IPS-NIHi11 (cell line): ENCODE data around the gene ZNF782.
"Not testable (repeated sequence)": the region's sequence is repeated elsewhere in the genome, so short reads cannot be mapped to it uniquely, and the experiment has no call there.

ENCODE experiments used
- DNase-seq: peaks from one replicate; pipeline ENCODE4 v3.0.0; 2012; ENCODE audit warnings: mixed read lengths, low spot score

Gene ZNF782

GRCh38 chr9:96853781-96854650 lies at the start of gene ZNF782:
TSS of gene ZNF782 (minus strand) at chr9:96854514. CDS start at chr9:96851961, 2,553 bp downstream.
- peak; percentile 92 for DNase-seq

DNA sequence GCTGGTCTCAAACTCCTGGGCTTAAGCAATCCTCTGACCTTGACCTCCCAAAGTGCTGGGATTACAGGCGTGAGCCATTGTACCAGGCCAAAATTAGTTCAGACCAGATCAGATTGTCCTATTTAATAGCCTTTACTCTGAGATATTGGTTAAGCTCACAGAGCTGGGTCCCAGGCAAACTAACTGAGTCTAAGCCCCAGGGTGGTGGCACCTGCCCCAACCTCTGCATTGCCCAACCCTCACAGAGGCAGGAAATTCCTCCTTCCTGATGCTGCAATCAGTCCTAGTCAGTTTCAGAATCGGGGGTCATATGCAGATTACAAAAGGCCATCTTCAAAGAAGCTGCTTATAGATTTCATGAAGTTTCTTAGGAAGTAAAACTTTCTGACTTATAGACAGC lies 45.7 kb upstream of the ZNF782 start:
- DNase-seq = not testable (repeated sequence)

DNA sequence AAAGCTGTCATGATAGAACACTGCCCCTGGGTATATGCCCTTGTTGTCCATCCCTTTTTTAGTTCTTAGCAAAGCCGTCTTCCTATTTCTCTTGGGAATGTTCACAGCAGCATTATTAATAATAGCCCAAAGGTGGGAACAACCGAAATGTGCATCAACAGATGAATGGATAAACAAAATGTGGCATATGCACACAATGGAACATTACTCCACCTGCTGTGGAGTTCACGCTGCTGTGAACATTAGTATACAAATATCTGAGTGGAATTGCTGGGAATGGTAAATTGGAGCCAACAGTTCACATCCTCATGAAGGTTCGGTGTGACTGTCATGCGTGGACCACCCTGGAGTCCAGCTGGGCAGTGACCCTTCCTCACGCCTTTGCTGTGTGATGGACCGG lies 37.8 kb upstream of the ZNF782 start:
- no peak for DNase-seq

DNA sequence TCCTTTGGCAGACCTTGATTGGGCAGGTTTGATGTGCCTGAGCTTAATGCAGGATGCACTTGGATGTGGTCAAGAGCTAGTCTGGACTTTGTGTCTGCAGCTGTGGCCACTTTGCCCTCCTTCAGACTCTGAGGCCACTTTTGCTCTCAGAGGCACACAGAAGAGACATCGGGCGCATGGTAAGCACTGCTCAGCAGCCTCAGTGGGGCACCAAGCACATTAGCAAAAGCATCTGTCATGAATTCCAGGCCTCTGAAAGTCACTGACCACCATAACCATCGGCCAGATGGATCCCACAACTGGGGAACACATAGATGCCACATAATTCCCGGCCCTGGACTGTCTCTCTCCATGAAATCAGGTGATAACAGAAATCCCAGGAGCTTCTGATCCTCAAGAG lies 34.3 kb upstream of the ZNF782 start:
- no peak for DNase-seq

DNA sequence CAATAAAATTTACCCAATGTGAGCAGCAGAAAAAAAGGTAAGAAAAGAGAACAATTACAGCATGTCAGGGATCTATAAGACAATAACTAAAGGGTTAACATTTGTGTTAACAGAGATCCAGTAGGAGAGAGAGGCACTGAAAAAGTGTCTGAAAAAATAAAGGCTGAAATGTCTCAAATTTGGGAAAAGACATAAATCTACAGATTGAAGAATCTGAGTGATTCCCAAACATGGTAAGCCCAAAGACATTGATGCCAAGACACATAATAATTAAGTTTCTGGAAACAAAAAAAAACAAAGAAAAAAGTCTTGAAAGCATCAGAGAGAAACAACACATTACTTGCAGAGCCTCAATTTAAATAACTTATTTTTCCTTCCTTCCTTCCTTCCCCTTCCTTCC lies 31.1 kb upstream of the ZNF782 start:
- DNase-seq = no peak

DNA sequence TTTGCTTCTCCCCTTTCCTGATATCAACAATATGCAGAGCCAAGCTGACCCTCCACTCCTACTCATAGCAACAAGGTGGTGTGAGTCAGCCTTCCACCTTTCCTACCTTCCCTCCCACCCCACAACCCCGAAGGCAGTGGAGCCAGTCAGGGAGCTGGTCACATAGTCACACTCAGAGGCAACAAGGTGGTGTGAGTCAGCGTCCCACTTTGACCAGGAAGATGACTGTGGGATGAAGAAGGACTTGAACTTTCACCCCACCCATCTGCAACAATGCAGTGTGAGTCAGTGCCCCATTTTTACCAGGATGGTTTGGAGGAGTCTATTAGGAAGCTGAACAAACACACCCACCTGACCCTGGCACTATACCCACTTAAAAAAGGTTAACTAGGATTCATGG lies 30.1 kb upstream of the ZNF782 start:
- DNase-seq = no peak

DNA sequence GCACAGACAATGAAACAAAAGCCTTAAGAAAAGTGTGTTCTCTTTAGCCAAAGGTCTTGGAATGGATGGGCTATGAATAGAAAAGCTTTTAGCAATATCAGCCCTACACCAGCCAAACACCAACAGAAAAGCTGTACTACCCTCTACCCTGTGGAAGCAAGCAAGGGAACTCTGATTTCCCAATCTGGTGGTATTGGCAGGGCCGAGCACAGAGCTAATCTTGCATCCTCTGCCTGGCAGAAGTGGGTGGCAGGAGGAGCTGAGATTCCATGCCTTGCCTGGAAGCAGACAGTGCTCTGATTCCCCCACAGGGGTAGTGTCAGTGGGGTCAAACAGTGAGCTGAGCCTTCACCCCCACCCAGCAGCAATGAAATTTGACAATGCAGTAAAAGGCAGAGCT lies 29.6 kb upstream of the ZNF782 start:
- DNase-seq = no peak

- DNase-seq = peak; percentile 52
Measured at GRCh38 chr9:96877269-96877668, 23.0 kb upstream of the ZNF782 start.

- DNase-seq = peak; percentile 93
Measured at GRCh38 chr9:96875461-96876142, 21.3 kb upstream of the ZNF782 start.

DNA sequence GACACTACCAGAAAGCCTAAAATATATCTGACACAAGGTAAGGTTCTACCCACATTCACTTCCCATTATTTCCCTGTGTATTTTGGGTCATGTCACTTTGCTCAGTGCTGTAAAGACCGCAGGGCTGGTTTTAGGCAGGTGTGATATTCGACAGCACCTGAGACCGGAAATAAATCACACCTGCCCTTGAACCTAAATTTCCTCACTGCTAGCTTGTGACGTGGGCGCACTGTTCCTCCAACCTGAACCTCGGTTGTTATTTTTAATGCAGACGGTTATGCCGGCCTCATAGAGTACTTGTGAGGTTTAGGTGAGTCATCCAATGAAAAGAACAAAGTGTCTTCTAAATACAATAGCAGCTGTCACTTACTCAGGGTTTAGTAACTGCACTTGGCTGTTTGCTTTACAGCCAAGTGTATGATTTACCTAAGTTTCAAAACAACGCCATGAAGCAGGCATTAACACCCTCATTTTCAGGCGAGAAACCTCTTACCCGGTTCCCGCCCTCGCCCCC lies 20.7 kb upstream of the ZNF782 start:
- DNase-seq = no peak

DNA sequence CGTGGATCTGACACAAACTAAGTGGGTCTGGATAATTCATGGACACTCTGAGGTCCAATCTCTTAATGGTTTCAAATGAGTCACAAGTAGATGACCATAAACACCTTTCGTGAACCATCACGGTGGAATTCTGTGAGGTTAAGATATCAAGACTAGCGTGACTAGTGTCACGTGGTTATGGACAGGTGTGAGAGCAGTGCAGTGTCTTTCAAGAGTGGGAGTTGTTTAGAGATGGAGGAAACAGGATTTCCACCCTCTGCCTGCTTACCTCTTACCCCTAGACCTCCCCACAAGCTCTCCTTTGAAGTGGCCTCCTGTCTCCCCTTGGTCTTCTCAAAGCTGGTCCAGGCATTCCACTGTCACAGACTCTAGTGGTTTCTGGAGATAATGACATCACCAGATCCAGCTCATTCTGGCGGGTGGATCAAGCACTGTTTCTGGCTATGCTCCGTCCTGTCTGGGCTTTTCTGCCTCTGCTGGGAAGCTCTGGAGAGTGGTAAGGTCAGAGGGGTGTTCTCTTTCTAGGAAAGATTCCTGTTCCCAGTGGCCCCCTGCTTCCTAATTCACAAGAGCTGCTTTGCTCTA lies 20.0 kb upstream of the ZNF782 start:
- DNase-seq = no peak

DNA sequence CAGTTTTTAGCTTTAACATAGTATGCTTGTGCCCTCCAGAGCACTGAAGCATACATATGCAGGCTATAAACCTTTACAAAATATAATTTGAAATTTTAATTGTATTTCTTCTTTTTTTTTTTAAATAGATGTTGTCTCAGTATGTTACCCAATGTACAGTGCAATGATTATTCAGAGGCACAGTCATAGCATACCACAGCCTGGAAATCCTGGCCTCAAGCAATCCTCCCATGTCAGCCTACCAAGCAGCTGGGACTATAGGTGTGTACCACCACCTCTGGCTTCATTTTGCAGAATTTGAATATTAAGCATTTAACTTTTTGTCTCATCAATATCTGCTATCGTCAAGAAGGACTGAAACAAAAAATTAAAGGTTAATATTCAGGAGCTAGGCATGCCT lies 16.9 kb upstream of the ZNF782 start:
- no peak for DNase-seq

DNA sequence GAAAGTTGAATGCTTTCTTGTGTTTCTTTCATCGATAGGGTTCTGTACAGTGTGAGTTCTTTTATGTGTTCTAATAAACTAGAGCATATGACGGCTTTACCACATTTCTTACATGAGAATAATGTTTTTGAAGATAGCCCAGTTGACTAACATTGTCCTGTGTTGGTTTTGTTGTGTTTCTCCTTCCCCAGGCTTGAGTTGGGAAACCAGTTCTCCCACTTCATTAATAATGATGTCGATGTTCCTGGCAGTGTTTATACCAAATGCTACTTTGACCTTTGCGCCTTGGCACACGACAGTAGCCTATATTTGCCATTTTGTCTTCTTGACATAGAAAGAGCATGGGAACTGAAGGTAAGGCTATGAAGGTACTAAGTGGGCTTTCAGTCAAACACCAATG lies 14.4 kb upstream of the ZNF782 start:
- DNase-seq = no peak

DNA sequence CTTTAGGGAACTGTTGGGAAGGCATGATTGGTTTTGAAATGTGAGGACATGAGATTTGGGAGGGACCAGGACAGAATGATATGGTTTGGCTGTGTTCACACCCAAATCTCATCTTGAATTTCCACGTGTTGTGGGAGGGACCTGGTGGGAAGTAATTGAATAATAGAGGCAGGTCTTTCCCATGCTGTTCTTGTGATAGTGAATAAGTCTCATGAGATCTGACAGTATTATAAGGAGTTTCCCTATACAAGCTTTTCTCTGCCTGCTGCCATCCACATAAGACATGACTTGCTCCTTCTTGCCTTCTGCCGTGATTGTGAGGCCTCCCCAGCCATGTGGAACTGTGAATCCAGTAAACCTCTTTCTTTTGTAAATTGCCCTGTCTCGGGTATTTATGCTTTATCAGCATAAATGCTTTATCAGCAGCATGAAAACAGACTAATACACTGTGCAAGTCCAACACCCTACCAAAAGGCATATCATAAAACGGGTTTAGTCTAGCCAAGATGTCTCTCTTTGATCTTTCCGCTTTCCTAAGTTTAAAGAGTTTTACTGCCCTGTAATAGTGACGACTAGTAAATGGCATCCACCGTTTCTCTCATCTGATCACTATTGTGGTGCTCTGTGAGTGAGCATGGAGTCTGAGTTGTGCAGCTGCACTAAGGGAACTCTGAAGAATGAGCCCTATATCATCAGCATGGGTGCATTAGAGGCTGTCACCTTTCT lies 12.9 kb upstream of the ZNF782 start:
- no peak for DNase-seq

DNA sequence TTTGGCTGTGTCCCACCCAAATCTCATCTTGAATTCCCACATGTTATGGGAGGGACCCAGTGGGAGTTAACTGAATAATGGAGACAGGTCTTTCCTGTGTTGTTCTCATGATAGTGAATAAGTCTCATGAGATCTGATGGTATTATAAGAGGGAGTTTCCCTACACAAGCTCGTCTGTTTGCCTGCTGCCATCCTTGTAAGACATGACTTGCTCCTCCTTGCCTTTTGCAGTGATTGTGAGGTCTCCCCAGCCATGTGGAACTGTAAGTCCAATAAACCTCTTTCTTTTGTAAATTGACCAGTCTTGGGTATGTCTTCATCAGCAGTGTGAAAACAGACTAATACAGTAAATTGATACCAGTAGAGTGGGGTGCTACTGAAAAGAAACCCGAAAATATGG lies 10.9 kb upstream of the ZNF782 start:
- DNase-seq = not testable (repeated sequence)

- peak; percentile 36 for DNase-seq
Measured at GRCh38 chr9:96859461-96860198, 5.3 kb upstream of the ZNF782 start.

DNA sequence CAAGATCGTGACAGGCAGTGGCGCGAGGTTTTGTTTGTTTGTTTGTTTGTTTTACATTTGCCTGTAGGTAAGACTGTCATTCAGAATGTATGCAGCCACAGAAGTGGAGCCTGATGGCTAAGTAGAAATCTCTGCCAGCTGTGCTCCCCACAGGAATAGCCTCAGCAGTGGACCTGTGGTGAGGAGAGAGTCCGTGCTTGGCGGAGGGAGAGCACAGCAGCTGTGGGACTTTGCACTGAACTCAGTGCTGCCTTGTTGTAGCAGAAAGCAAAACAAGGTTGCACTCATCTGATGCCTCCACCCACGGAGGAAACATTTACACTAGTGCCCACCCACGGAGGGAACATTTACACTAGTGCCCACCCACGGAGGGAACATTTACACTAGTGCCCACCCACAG lies 4.4 kb upstream of the ZNF782 start:
- DNase-seq = no peak

DNA sequence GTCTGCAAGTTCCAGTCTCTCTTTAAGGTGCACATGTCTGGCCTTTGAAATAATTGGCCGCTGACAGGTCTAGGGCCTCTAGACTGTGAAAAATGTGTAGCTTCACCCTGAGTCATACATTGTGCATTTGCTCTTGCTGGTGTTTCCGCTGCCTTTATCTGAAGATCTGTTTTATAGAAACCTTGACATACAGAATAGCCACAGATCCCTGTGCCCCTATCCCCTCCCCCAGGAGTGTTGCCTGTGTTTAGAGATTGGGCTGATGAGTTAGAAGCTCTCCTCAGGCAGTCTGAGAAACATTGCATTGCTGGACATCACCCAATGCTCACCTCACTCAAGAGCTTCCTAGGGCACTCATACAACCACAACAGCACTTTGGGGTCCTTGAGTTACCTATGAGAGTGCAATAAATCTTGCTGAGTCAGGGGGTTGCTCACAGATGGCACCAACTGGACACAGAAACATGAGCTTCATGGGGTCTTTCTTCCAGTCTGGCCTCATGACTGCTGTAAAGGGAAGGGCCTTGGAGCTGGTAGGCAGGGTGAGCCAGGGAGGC lies 3.8 kb upstream of the ZNF782 start:
- no peak for DNase-seq

- DNase-seq = peak; percentile 63
Measured at GRCh38 chr9:96856363-96857286, 2.3 kb upstream of the ZNF782 start.

- DNase-seq = peak; percentile 25
Measured at GRCh38 chr9:96854651-96855273, 448 bp upstream of the ZNF782 start.
